HCT116 (cell line): ENCODE measurements around the gene PLCL2.

Experiments used
- CEBPB ChIP-seq: IDR thresholded peaks from 2 replicates; pipeline ENCODE4 v1.6.1; 2012; ENCODE audit warnings: low read depth
- EZH2 ChIP-seq: fragments of 200-600 bp; sonication (generic); IDR thresholded peaks from 2 replicates; pipeline ENCODE4 v1.6.1; 2017; ENCODE audit warnings: antibody characterized with exemption, mixed run types
- JUND ChIP-seq: IDR thresholded peaks from 2 replicates; pipeline ENCODE4 v1.6.1; 2012
- POLR2A ChIP-seq: IDR thresholded peaks from 2 replicates; pipeline ENCODE4 v1.7.0; 2011; ENCODE audit warnings: borderline replicate concordance; ENCODE audit not compliant: insufficient read depth, insufficient read length; ENCODE audit errors: extremely low read depth
- ZNF274 ChIP-seq: fragments of 200-500 bp; sonication (Bioruptor generic); IDR thresholded peaks from 2 replicates; pipeline ENCODE4 v1.6.1; 2014; ENCODE audit warnings: mild to moderate bottlenecking, low read depth, low read length, inconsistent platforms
- TF ChIP-seq, protein P1 (sequence below), 3 experiments: fragments of 200-600 bp in 1 of 3; sonication (generic) in 1 of 3; IDR thresholded peaks in 2 of 3; conservative IDR thresholded peaks in 1 of 3; 2 replicates each; pipeline ENCODE4 v1.5.1; 2012 to 2017; ENCODE audit warnings: low read depth in 2 of 3, low read length in 2 of 3, antibody characterized with exemption in 1 of 3, borderline replicate concordance in 1 of 3, control low read depth in 1 of 3, mild to moderate bottlenecking in 1 of 3, mixed read lengths in 1 of 3, mixed run types in 1 of 3, moderate library complexity in 1 of 3; ENCODE audit not compliant: insufficient read depth in 1 of 3
- TF ChIP-seq, protein P2 (sequence below): IDR thresholded peaks from 2 replicates; pipeline ENCODE4 v1.6.1; 2011; ENCODE audit warnings: mild to moderate bottlenecking, low read length, moderate library complexity; ENCODE audit not compliant: insufficient replicate concordance; ENCODE audit errors: extremely low read depth
- TF ChIP-seq, protein P3 (sequence below): IDR thresholded peaks from 2 replicates; pipeline ENCODE4 v1.6.1; 2012

DNA sequence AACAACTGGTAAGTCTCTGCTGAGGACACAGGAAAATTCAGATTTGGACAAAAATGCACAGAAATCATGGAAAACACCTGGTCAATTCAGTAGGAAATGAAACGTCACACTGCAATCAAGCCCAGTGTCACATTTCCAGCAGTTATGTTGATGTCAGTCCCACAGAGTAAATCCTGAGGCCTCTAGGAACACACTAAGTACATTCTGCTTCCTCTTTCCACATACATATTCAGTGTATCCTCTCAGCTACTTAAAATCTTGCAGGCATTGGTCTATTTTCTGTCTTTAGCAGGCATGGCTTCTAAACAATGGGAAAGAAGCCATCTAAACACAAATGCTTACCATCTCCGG lies 207.8 kb downstream of the PLCL2 start:
- TF ChIP-seq EZH2, result no peak
- TF ChIP-seq POLR2A, result no peak
- TF ChIP-seq, protein P1, sequence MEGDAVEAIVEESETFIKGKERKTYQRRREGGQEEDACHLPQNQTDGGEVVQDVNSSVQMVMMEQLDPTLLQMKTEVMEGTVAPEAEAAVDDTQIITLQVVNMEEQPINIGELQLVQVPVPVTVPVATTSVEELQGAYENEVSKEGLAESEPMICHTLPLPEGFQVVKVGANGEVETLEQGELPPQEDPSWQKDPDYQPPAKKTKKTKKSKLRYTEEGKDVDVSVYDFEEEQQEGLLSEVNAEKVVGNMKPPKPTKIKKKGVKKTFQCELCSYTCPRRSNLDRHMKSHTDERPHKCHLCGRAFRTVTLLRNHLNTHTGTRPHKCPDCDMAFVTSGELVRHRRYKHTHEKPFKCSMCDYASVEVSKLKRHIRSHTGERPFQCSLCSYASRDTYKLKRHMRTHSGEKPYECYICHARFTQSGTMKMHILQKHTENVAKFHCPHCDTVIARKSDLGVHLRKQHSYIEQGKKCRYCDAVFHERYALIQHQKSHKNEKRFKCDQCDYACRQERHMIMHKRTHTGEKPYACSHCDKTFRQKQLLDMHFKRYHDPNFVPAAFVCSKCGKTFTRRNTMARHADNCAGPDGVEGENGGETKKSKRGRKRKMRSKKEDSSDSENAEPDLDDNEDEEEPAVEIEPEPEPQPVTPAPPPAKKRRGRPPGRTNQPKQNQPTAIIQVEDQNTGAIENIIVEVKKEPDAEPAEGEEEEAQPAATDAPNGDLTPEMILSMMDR (IDR thresholded peaks at IDR 0.05 in 2 of 3, conservative IDR thresholded peaks at IDR 0.05 in 1 of 3; ENCODE audit: borderline replicate concordance in 1 of 3, insufficient read depth in 1 of 3, low read depth in 2 of 3, low read length in 2 of 3), result no peak
- no peak for TF ChIP-seq ZNF274
- TF ChIP-seq, protein P2, sequence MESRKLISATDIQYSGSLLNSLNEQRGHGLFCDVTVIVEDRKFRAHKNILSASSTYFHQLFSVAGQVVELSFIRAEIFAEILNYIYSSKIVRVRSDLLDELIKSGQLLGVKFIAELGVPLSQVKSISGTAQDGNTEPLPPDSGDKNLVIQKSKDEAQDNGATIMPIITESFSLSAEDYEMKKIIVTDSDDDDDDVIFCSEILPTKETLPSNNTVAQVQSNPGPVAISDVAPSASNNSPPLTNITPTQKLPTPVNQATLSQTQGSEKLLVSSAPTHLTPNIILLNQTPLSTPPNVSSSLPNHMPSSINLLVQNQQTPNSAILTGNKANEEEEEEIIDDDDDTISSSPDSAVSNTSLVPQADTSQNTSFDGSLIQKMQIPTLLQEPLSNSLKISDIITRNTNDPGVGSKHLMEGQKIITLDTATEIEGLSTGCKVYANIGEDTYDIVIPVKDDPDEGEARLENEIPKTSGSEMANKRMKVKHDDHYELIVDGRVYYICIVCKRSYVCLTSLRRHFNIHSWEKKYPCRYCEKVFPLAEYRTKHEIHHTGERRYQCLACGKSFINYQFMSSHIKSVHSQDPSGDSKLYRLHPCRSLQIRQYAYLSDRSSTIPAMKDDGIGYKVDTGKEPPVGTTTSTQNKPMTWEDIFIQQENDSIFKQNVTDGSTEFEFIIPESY, result no peak
- TF ChIP-seq CEBPB, result no peak
- no peak for TF ChIP-seq JUND
- TF ChIP-seq, protein P3, sequence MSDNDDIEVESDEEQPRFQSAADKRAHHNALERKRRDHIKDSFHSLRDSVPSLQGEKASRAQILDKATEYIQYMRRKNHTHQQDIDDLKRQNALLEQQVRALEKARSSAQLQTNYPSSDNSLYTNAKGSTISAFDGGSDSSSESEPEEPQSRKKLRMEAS, result no peak
